Fibroblast of skin of abdomen (primary cell): Measurements from ENCODE around the gene LRRC3.
A peak's percentile ranks its signal among the peaks of the same experiment; 100 is the strongest.
"Not testable (repeated sequence)": the region's sequence is repeated elsewhere in the genome, so short reads cannot be mapped to it uniquely, and the experiment has no call there.

Experiments used
- DNase-seq: peaks from one replicate; pipeline ENCODE4 v3.0.0-alpha.2; 2013

Gene LRRC3

GRCh38 chr21:44497703-44498126, 42.4 kb downstream of the LRRC3 start:
- DNase-seq: no peak

- no peak for DNase-seq
Observed at GRCh38 chr21:44498280-44499210, 43.2 kb downstream of the LRRC3 start.

DNA sequence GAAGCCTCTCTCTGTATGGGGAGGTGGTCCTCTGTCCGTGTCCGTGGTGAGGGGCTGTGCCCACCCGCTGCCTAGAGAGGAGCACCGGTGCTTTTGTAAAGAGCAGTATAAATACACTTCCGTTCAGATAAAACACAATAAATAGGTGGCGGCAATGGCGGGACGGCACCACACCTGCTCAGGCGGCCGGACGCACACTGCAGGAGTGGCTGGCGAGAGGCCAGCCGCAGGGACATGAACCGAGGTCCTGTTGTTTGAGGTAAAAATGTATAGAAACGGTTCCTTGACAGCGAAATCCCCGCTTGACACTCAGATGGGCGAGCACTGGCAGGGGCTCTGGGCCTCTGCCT, 43.9 kb downstream of the LRRC3 start:
- no peak for DNase-seq

- DNase-seq: no peak
Observed at GRCh38 chr21:44499631-44500030, 44.3 kb downstream of the LRRC3 start.

DNA sequence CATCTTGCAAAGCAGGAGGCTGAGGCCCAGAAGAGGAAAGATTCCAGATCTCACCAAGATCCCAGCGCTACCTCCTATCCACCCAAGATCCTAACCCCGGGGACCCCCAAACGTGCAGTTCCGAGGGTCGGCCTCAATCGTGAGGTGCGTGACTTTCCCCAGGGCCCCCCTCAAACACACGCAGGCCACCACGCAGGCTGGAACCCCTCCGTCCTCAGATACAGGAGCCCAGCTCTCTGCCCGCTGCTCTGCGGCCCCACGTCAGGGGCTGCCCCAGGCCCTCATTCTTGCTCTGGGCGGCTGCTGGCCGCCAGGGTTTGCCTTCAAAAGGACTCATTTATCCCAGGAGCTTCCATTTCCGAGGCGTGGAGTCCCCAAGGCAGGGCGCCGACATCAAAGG, 44.8 kb downstream of the LRRC3 start:
- DNase-seq: no peak

- DNase-seq: no peak
Observed at GRCh38 chr21:44502171-44502958, 47.1 kb downstream of the LRRC3 start.

DNA sequence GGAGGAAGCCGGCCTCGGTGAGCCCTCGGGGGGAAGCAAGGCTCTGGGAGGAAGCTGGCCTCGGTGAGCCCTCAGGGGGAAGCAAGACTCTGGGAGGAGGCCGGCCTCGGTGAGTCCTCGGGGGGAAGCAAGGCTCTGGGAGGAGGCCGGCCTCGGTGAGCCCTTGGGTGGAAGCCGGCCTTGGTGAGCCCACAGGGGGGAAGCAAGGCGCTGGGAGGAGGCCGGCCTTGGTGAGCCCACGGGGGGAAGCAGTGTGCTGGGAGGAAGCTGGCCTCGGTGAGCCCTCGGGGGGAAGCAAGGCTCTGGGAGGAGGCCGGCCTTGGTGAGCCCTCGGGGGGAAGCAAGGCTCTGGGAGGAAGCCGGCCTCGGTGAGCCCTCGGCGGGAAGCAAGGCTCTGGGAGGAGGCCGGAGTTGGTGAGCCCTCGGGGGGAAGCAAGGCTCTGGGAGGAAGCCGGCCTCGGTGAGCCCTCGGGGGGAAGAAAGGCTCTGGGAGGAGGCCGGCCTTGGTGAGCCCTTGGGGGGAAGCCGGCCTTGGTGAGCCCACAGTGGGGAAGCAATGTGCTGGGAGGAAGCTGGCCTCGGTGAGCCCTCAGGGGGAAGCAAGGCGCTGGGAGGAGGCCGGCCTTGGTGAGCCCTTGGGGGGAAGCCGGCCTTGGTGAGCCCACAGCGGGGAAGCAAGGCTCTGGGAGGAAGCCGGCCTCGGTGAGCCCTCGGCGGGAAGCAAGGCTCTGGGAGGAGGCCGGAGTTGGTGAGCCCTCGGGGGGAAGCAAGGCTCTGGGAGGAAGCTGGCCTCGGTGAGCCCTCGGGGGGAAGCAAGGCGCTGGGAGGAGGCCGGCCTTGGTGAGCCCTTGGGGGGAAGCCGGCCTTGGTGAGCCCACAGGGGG, 47.9 kb downstream of the LRRC3 start:
- not testable (repeated sequence) for DNase-seq

DNA sequence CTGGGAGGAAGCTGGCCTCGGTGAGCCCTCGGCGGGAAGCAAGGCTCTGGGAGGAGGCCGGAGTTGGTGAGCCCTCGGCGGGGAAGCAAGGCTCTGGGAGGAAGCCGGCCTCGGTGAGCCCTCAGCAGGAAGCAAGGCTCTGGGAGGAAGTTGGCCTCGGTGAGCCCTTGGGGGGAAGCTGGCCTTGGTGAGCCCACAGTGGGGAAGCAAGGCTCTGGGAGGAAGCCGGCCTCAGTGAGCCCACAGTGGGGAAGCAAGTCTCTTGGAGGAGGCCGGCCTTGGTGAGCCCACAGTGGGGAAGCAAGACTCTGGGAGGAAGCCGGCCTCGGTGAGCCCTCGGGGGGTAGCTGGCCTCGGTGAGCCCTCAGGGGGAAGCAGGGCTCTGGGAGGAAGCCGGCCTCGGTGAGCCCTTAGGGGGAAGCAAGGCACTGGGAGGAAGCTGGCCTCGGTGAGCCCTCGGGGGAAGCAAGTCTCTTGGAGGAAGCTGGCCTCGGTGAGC, 48.6 kb downstream of the LRRC3 start:
- DNase-seq: no peak

DNA sequence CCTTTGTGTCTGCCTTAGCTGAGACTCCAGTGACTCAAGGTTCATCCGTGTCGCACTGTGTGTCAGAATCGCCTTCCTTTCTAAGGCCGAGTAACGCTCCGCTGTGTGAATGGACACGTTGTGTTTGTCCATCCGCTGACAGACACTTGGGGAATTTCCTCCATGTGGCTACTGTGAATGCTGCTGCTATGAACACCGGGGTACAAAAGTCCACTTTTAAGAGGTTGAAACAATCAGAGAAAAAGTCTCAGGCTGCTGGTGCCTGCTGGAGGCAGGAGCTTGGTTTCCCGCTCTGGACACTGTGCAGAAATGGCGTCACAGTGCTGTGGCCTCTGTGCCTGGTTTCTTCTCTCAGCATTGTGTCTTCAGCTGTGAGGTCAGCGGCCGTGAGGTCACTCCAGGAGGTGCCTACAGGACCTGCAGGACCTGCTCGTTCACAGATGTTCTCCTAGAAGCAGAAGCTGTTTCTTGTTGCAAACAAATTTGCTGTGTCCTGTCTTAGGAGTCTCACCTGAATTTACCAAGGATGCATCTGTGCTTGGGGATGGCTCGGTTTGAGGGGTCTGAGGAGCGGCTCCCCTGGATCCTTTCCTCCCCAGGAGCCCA, 50.5 kb downstream of the LRRC3 start:
- DNase-seq: no peak

DNA sequence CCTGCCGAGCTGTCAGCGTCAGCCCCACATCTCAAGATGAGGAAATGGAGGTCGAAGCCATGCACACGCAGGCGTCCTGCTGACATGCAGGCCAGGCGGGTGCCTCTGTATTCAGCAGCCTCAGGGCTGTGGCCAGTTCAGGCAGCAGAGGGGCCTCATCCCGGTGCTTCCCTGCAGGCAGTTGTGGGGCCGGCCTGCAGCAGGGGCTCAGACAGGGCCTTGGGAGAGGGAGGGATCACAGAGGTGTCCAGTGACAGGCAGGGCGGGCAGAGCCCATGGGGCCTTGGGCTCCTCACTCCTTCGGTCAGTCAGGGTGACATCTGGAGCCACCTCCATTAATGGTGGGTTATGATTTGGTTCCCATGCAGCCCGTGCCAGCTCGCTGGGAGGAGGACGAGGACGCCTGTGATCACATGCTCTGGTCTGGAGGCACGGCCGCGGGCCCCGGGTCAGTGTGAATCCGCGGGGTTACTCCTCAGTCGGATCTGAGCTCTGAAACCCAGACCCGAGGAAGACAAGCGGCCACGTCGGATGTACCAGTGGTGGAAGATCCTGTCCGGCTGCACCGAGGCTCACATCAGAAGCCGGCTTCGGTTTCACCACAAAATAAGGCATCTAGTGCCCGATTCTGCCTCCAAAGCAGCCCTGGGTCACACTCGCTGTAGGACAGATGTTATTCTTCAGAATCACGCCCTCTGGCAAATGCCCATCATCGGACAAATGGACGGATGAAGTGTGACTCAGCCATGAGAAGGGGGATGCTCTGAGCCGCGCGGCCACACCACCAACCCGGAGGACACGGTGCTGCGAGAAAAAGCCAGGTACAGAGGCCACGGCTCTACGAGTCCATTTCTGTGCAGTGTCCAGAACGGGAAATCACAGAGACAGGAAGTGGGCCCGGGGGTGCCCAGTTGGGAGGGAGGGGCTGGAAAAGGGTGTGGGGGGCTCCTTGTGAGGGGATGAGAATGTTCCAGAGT, 51.3 kb downstream of the LRRC3 start:
- DNase-seq: no peak

DNA sequence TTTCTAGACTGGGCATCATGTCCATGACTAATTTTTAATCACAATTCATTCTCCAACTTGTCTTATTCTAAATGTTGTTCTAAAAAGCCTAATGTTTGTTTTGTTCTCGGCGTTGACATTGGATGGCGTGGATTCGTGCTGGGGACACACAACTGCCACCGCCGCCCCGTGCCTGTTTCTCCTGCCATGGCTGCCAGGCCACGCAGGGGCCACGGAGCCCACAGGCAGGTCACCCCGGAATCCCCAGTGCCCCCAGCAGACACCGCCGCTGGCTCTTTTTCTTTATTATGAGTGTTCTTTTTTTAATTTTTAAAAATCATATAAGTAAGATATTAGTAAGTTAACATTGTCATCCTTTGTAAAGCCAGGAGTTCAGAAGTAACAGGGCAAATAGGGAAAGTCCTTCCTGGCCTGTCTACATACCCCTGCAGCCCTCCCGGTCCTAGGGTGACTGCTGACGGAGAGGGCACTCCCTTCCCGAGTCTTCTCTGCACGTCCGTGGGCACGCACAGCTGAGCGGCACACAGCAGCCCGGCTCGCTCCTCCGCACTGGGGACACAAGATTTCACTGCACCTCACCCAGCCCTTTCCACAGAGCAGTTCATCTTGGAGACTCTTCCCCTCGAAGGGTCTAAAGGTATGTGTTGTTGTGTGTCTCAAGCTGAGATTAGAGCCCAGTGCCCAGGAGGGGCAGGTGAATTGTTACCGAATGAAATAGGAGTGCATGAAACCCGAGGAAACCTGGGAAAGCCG, 52.5 kb downstream of the LRRC3 start:
- DNase-seq: no peak

DNA sequence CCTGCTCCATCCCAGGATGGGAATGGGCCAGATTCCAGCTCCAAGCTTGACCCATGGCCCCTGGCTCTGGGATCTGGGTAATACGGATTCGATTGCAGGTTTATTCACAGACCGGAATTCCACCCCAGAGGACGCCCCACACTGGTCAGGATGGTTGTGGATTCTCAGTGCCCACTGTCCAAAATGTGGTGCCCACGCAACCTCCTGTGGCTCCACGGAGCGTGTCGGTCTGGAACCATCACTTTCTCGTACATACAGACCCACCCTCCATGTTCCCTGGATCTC, 53.1 kb downstream of the LRRC3 start:
- no peak for DNase-seq

DNA sequence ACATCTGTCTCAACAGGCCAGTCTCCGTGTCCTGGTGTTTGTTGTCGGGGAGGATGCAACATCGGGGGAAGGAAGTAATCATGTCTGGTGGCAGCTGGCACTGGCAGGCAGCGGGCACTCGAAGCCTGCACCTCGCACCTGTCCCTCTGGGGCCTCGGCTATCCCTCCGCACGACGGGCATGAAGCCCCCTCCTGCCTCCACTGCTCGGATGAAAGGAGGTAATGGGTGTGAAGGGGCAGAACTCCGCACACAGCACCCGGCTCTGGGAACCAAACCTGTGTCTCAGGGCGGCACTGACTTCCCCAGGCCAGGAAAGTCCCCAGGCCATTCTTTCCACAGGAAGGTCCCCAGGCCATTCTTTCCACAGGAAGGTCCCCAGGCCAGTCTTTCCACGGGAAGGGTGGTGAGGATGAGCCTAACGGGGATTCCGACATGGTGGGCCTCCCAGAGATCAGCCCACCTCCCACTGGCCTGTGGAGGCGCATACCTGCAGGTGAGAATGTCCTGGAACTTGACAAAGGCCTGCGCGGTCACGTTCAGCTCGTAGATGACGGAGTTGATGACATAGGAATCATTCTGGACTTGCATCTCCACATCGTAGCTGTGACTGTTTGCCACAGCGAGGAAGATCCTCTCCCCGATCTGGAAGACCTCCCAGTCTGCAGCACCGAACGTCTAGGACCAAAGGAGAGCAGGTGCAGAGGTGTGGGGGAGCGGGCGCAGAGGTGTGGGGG, 53.6 kb downstream of the LRRC3 start:
- DNase-seq: no peak

- DNase-seq: no peak
Observed at GRCh38 chr21:44509539-44509938, 54.2 kb downstream of the LRRC3 start.

GRCh38 chr21:44510109-44510507, 54.8 kb downstream of the LRRC3 start:
- DNase-seq: no peak

DNA sequence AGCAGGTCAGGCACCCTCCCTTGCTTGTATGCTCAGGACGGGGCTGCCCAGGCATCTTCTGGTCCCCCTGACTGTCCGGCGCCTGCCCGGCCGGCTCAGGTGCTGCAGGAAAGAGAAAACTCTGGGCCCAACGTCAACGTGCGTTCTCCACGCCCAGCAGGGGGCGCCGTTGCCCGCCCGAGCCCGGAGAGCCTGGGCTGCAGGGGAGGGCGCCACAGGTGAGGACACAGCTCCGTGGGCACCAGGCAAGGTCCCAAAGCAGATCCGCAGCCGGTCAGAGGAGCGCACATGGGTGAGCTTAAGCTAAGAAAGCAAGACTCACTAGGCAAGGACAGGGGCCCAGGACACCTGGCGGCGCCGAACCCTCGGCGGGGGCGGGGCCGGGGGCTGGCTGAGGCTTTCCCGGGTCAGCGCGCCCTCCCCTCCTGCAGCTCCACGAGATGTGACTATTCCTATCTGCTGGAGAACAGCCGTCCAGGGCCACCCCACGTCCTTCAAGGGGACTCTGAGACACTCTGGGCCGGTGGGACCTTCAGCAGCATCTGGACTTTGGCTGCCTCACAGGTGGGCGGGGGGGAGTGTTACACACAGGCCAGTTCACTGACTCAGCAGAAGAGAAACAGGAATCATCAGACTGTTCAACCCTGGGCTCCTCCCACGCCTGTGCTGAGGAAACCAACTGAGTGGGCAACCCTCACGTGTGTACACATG, 55.4 kb downstream of the LRRC3 start:
- peak; percentile 10 for DNase-seq

DNA sequence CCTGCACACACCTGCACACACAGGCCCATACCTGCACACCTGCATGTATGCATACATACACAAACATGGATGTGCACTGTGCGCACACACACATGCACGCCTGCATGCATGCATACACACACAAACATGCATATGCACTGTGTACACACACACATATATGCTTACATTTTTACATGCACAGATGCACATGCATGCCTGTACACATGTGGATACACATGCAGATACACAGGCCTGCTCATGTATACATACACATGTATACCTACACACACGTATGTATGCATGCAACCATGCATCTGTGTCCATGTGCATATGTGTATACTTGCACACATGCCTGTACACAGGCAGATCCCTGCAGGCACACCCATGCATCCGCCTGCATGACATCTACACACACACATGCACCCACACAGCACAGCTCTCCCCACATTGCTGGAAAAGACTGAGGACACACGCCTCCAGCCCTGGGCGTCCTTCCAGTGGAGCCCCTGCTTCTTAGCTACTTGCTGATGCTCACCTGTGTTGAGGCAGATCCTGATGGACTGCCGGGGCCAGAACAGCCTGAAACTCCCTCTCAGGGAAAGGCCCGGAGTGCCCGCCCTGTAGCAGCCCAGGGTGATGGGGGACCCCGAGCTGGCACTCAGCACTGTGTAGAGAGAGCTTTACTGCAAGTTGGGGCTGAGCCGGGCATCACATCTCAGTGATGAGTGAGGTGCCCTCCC, 56.1 kb downstream of the LRRC3 start:
- DNase-seq: no peak
